Endothelial cell of umbilical vein (primary cell): ENCODE data around the gene DCLRE1A. TPM values are rescaled to one million over a fixed set of nuclear protein-coding genes. Genes with fewer than 3 reads are reported as not detected.

Source experiments
- BruUV-seq: library from RNA; stranded (reverse); fragments of 400-500 nt; replicated peaks from 2 replicates; lab custom pipeline; 2021; lab: Mats Ljungman, UMichigan
- CTCF ChIA-PET: fragments of 300-600, 350-600 bp; sonication (Branson Sonifier 250); formaldehyde crosslinking; loops from one replicate; lab custom pipeline; 2021; ENCODE audit warnings: antibody characterized with exemption, inconsistent platforms; lab: Charles Lee
- POLR2A ChIA-PET: fragments of 300-600, 350-600 bp; sonication (Branson Sonifier 250); formaldehyde crosslinking; loops from one replicate; lab custom pipeline; 2021; ENCODE audit warnings: antibody characterized with exemption, inconsistent platforms; lab: Charles Lee
- DNase-seq: peaks from one replicate; pipeline ENCODE4 v3.0.0-alpha.2; 2011; ENCODE audit warnings: low read depth, low spot score
- FAIRE-seq: peaks from 2 replicates; lab custom pipeline; 2011; peaks lifted over from hg19 to GRCh38; lab: Jason Lieb, UNC
- H2AFZ ChIP-seq: 2 replicates; pipeline ENCODE4 v1.6.0; 2012; ENCODE audit warnings: low read depth, low read length, control low read depth, inconsistent platforms
- H3K27ac ChIP-seq: 2 replicates; pipeline ENCODE4 v1.5.1; 2011; ENCODE audit warnings: low read depth, mild to moderate bottlenecking, control low read depth, low read length, moderate library complexity; ENCODE audit not compliant: insufficient read depth
- H3K27me3 ChIP-seq, 2 experiments: 2 replicates each; pipeline versions ENCODE4 v1.6.0 to v1.6.1; 2011; ENCODE audit warnings: low read length in 2 of 2, mixed read lengths in 1 of 2; ENCODE audit not compliant: control insufficient read depth in 2 of 2, insufficient read depth in 2 of 2
- H3K36me3 ChIP-seq, 2 experiments: 2 replicates in 1 of 2; 3 replicates in 1 of 2; pipeline ENCODE4 v1.5.1; 2011; ENCODE audit warnings: low read length in 2 of 2, mild to moderate bottlenecking in 1 of 2, moderate library complexity in 1 of 2; ENCODE audit not compliant: control insufficient read depth in 2 of 2, insufficient read depth in 2 of 2; ENCODE audit errors: extremely low read depth in 1 of 2
- H3K4me1 ChIP-seq: 3 replicates; pipeline ENCODE4 v1.5.1; 2011; ENCODE audit warnings: mild to moderate bottlenecking, low read length; ENCODE audit not compliant: control insufficient read depth, insufficient read depth; ENCODE audit errors: extremely low read depth
- H3K4me2 ChIP-seq: 2 replicates; pipeline ENCODE4 v1.6.1; 2011; ENCODE audit warnings: low read length, control low read depth, mixed read lengths; ENCODE audit not compliant: insufficient read depth
- H3K4me3 ChIP-seq, 3 experiments: fragments of 200-600 bp in 1 of 3; sonication (generic), shearing (Covaris generic) in 1 of 3; replicated peaks in 1 of 3; 2 replicates each; pipeline ENCODE4 v1.5.1; 2011 to 2016; ENCODE audit warnings: control low read depth in 3 of 3, low read length in 3 of 3, mild to moderate bottlenecking in 2 of 3, inconsistent platforms in 1 of 3, low read depth in 1 of 3, moderate library complexity in 1 of 3; ENCODE audit not compliant: insufficient read depth in 1 of 3
- H3K79me2 ChIP-seq: 2 replicates; pipeline ENCODE4 v1.6.0; 2012; ENCODE audit warnings: low read length, inconsistent platforms; ENCODE audit not compliant: control insufficient read depth, insufficient read depth
- H3K9ac ChIP-seq: replicated peaks from 2 replicates; pipeline ENCODE3; 2011; ENCODE audit warnings: low read length, control low read depth; ENCODE audit not compliant: insufficient read depth; ENCODE audit errors: extremely low read depth
- H3K9me1 ChIP-seq: replicated peaks from 3 replicates; pipeline ENCODE4 v1.6.0; 2011; ENCODE audit warnings: mild to moderate bottlenecking, low read length; ENCODE audit not compliant: control insufficient read depth, insufficient read depth; ENCODE audit errors: extremely low read depth
- H3K9me3 ChIP-seq: replicated peaks from 2 replicates; pipeline ENCODE4 v1.5.1; 2012; ENCODE audit warnings: low read length, inconsistent platforms; ENCODE audit not compliant: control insufficient read depth, insufficient read depth
- H4K20me1 ChIP-seq: replicated peaks from 2 replicates; pipeline ENCODE3; 2011; ENCODE audit warnings: mild to moderate bottlenecking, low read length; ENCODE audit not compliant: control insufficient read depth, insufficient read depth; ENCODE audit errors: extremely low read depth
- CTCF ChIP-seq, 2 donors: IDR thresholded peaks; 1 replicate in 1 of 2; 2 replicates in 1 of 2; pipeline ENCODE4 v1.5.1; 2011; ENCODE audit warnings: low read length in 2 of 2, mild to moderate bottlenecking in 2 of 2, moderate library complexity in 2 of 2, control low read depth in 1 of 2, inconsistent platforms in 1 of 2, low read depth in 1 of 2; ENCODE audit not compliant: insufficient read depth in 1 of 2; ENCODE audit errors: extremely low read depth in 1 of 2
- EZH2 ChIP-seq: IDR thresholded peaks from 2 replicates; pipeline ENCODE4 v1.6.1; 2012; ENCODE audit warnings: borderline replicate concordance, low read depth, mild to moderate bottlenecking, moderate library complexity, low read length, inconsistent platforms; ENCODE audit not compliant: severe bottlenecking
- FOS ChIP-seq: IDR thresholded peaks from 2 replicates; pipeline ENCODE4 v1.6.1; 2011; ENCODE audit warnings: mild to moderate bottlenecking, low read length, moderate library complexity, borderline replicate concordance; ENCODE audit not compliant: insufficient read depth
- GATA2 ChIP-seq: IDR thresholded peaks from 2 replicates; pipeline ENCODE4 v1.7.0; 2011; ENCODE audit warnings: low read depth, mild to moderate bottlenecking, moderate library complexity, mixed read lengths, low read length; ENCODE audit not compliant: insufficient read length, insufficient read depth
- JUN ChIP-seq: IDR thresholded peaks from 2 replicates; pipeline ENCODE4 v1.6.1; 2011; ENCODE audit warnings: borderline replicate concordance, low read depth; ENCODE audit not compliant: insufficient read length, insufficient read depth
- MYC ChIP-seq: IDR thresholded peaks from one replicate; pipeline ENCODE4 v1.6.1; 2011; ENCODE audit warnings: mild to moderate bottlenecking, low read depth, low read length
- POLR2A ChIP-seq: IDR thresholded peaks from 2 replicates; pipeline ENCODE4 v1.6.1; 2012; ENCODE audit warnings: low read depth, mild to moderate bottlenecking, control low read depth, low read length
- POLR2AphosphoS5 ChIP-seq: IDR thresholded peaks from 2 replicates; pipeline ENCODE4 v1.6.1; 2012; ENCODE audit warnings: low read depth, mild to moderate bottlenecking, control low read depth, low read length, moderate library complexity; ENCODE audit not compliant: insufficient read depth
- dilution Hi-C: fragments of 300-500 bp; cut with MboI; formaldehyde crosslinking; loops from one replicate; pipeline ENCODE4 v1.15.0; 2019; ENCODE audit warnings: low sequenced_read_pairs; ENCODE audit not compliant: extremely low pct_ligation_motif_present
- intact Hi-C: fragments of 100-400 bp; cut with micrococcal nuclease; formaldehyde crosslinking; loops from one replicate; pipeline ENCODE4 v1.10.0; 2022
- polyA plus RNA-seq, 4 experiments: library from polyadenylated mRNA; depleted of rRNA in 3 of 4; stranded (reverse) in 3 of 4; unstranded in 1 of 4; fragments of >200 nt; gene quantifications; 2 replicates each; pipeline versions ENCODE4 v1.2.1 to v1.2.3, GENCODE V29; 2011 to 2012; ENCODE audit warnings: missing spikeins in 1 of 4
- total RNA-seq: library from RNA; stranded (reverse); gene quantifications from 2 replicates; pipeline ENCODE4 v1.2.3, GENCODE V29; 2021
- TF ChIP-seq, protein P1 (sequence below): IDR thresholded peaks from 2 replicates; pipeline ENCODE4 v1.6.1; 2011; ENCODE audit not compliant: insufficient read depth, insufficient read length

The DCLRE1A gene
- total and polyA plus RNA-seq, 2 donors (not counting 3 experiments of a cell fraction or from before 2014, with no cell fraction given) = 3.6 to 6.7 TPM

GRCh38 chr10:113808168-113808567 is 45.7 kb downstream of the DCLRE1A start:
- ChIA-PET CTCF (interaction anchor here (1.4 kb wide), 1 partner anchor 9 kb away, joined by 5 read pairs; no protein-coding TSS in a partner anchor), POLR2A (no interaction called here)
- Histone ChIP-seq H2AFZ (no peak overlapping the region), H3K27me3 (peaks cover 3 to 7% of the 10 kb centered on the region in 2 experiments), H3K4me1 (no peaks in the 10 kb centered on the region), H3K79me2 (no peaks in the 10 kb centered on the region), H3K9me1 (no peaks in the 10 kb centered on the region), H3K27ac (no peak overlapping the region), H4K20me1 (no peaks in the 10 kb centered on the region), H3K4me3 (no peak overlapping the region), H3K36me3 (no peaks in the 10 kb centered on the region), H3K4me2 (no peak overlapping the region), H3K9ac (no peak overlapping the region), H3K9me3 (no peaks in the 10 kb centered on the region)
- no peak for TF ChIP-seq POLR2AphosphoS5
- TF ChIP-seq JUN = no peak
- no peak for TF ChIP-seq FOS
- no peak for TF ChIP-seq MYC
- TF ChIP-seq CTCF (IDR thresholded peaks at IDR 0.05; ENCODE audit: extremely low read depth in 1 of 2, insufficient read depth in 1 of 2, low read depth in 1 of 2, low read length in 2 of 2) = no peak
- no peak for TF ChIP-seq POLR2A
- no peak for TF ChIP-seq GATA2
- TF ChIP-seq, protein P1, sequence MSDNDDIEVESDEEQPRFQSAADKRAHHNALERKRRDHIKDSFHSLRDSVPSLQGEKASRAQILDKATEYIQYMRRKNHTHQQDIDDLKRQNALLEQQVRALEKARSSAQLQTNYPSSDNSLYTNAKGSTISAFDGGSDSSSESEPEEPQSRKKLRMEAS = no peak
- no peak for TF ChIP-seq EZH2
- no peak for DNase-seq
- intact Hi-C loops (no loop called here), dilution Hi-C loops (loop anchor here (10.0 kb wide), 1 partner anchor 307 kb away; no protein-coding TSS in a partner anchor)
- no TSS peak for BruUV-seq
- peak; percentile 40 for FAIRE-seq
